HEK293 (cell line): Measurements from ENCODE around the gene SHMT2.

Experiments
- EGR2 ChIP-seq: fragments of 450-650 bp; formaldehyde crosslinking; IDR thresholded peaks from 2 replicates; pipeline ENCODE4 v1.5.1; 2016; ENCODE audit warnings: low read depth, missing biosample characterization, missing genetic modification characterization
- GLI2 ChIP-seq: fragments of 450-650 bp; formaldehyde crosslinking; IDR thresholded peaks from 2 replicates; pipeline ENCODE4; 2017; ENCODE audit warnings: missing biosample characterization, missing genetic modification characterization, low read depth, borderline replicate concordance
- GLI4 ChIP-seq: fragments of 450-650 bp; formaldehyde crosslinking; IDR thresholded peaks from 2 replicates; pipeline ENCODE4 v1.5.1; 2016; ENCODE audit warnings: missing biosample characterization, missing genetic modification characterization
- KLF10 ChIP-seq: fragments of 450-650 bp; IDR thresholded peaks from 2 replicates; pipeline ENCODE4 v1.5.1; 2018; ENCODE audit warnings: missing biosample characterization, mild to moderate bottlenecking, missing genetic modification characterization
- MYNN ChIP-seq: fragments of 450-650 bp; formaldehyde crosslinking; IDR thresholded peaks from 2 replicates; pipeline ENCODE4 v1.5.1; 2016; ENCODE audit warnings: missing biosample characterization, missing genetic modification characterization, borderline replicate concordance
- SP3 ChIP-seq: fragments of 450-650 bp; formaldehyde crosslinking; IDR thresholded peaks from 2 replicates; pipeline ENCODE4 v1.5.1; 2016; ENCODE audit warnings: missing biosample characterization, missing genetic modification characterization
- ZBTB1 ChIP-seq: fragments of 450-650 bp; formaldehyde crosslinking; IDR thresholded peaks from 2 replicates; pipeline ENCODE4 v1.5.1; 2016; ENCODE audit warnings: missing biosample characterization, missing genetic modification characterization
- ZFP37 ChIP-seq: fragments of 450-650 bp; formaldehyde crosslinking; IDR thresholded peaks from 2 replicates; pipeline ENCODE4 v1.5.1; 2016; ENCODE audit warnings: missing biosample characterization, missing genetic modification characterization
- ZNF114 ChIP-seq: fragments of 450-650 bp; formaldehyde crosslinking; IDR thresholded peaks from 2 replicates; pipeline ENCODE4 v1.5.0; 2017; ENCODE audit warnings: missing biosample characterization, missing genetic modification characterization
- ZNF121 ChIP-seq: fragments of 450-650 bp; formaldehyde crosslinking; IDR thresholded peaks from 2 replicates; pipeline ENCODE4 v1.5.1; 2016; ENCODE audit warnings: missing biosample characterization, missing genetic modification characterization
- ZNF132 ChIP-seq: fragments of 450-650 bp; formaldehyde crosslinking; IDR thresholded peaks from 2 replicates; pipeline ENCODE4 v1.5.1; 2017; ENCODE audit warnings: missing biosample characterization, missing genetic modification characterization, borderline replicate concordance
- ZNF19 ChIP-seq: fragments of 450-650 bp; formaldehyde crosslinking; IDR thresholded peaks from 2 replicates; pipeline ENCODE4; 2016; ENCODE audit warnings: missing biosample characterization, missing genetic modification characterization, low read depth
- ZNF214 ChIP-seq: fragments of 450-650 bp; formaldehyde crosslinking; IDR thresholded peaks from 2 replicates; pipeline ENCODE4 v1.5.1; 2017; ENCODE audit warnings: missing biosample characterization, mild to moderate bottlenecking, missing genetic modification characterization, borderline replicate concordance
- ZNF302 ChIP-seq: fragments of 450-650 bp; formaldehyde crosslinking; IDR thresholded peaks from 2 replicates; pipeline ENCODE4 v1.5.1; 2016; ENCODE audit warnings: missing biosample characterization, missing genetic modification characterization, low read depth
- ZNF354C ChIP-seq: fragments of 450-650 bp; formaldehyde crosslinking; IDR thresholded peaks from 2 replicates; pipeline ENCODE4 v1.5.1; 2016; ENCODE audit warnings: missing biosample characterization, missing genetic modification characterization, low read depth, borderline replicate concordance
- ZNF391 ChIP-seq: fragments of 450-650 bp; formaldehyde crosslinking; IDR thresholded peaks from 2 replicates; pipeline ENCODE4 v1.5.1; 2016; ENCODE audit warnings: low read depth, missing biosample characterization, missing genetic modification characterization, borderline replicate concordance
- ZNF596 ChIP-seq: fragments of 450-650 bp; IDR thresholded peaks from 2 replicates; pipeline ENCODE4 v1.5.0; 2018; ENCODE audit warnings: missing biosample characterization, mild to moderate bottlenecking, missing genetic modification characterization, moderate library complexity
- ZNF624 ChIP-seq: fragments of 450-650 bp; formaldehyde crosslinking; IDR thresholded peaks from 2 replicates; pipeline ENCODE4 v1.5.1; 2017; ENCODE audit warnings: missing biosample characterization, missing genetic modification characterization
- ZNF664 ChIP-seq: fragments of 450-650 bp; formaldehyde crosslinking; IDR thresholded peaks from 2 replicates; pipeline ENCODE4 v1.5.1; 2016; ENCODE audit warnings: missing biosample characterization, missing genetic modification characterization
- ZNF670 ChIP-seq: fragments of 450-650 bp; formaldehyde crosslinking; IDR thresholded peaks from 2 replicates; pipeline ENCODE4 v1.5.1; 2016; ENCODE audit warnings: missing biosample characterization, missing genetic modification characterization, low read depth
- ZSCAN30 ChIP-seq: fragments of 450-650 bp; IDR thresholded peaks from 2 replicates; pipeline ENCODE4 v1.5.1; 2018; ENCODE audit warnings: missing biosample characterization, mild to moderate bottlenecking, missing genetic modification characterization, moderate library complexity
- ZXDB ChIP-seq: fragments of 450-650 bp; formaldehyde crosslinking; IDR thresholded peaks from 2 replicates; pipeline ENCODE4 v1.5.1; 2016; ENCODE audit warnings: missing biosample characterization, missing genetic modification characterization
- TF ChIP-seq, protein P1 (sequence below): fragments of 450-650 bp; formaldehyde crosslinking; IDR thresholded peaks from 2 replicates; pipeline ENCODE4 v1.5.1; 2017; ENCODE audit warnings: missing biosample characterization, missing genetic modification characterization
- TF ChIP-seq, protein P2 (sequence below): fragments of 450-650 bp; formaldehyde crosslinking; IDR thresholded peaks from 2 replicates; pipeline ENCODE4 v1.5.1; 2016; ENCODE audit warnings: missing biosample characterization, missing genetic modification characterization
- TF ChIP-seq, protein P3 (sequence below): fragments of 450-650 bp; formaldehyde crosslinking; optimal IDR thresholded peaks from 2 replicates; pipeline ENCODE3; 2016; ENCODE audit warnings: missing biosample characterization, mild to moderate bottlenecking, missing genetic modification characterization
- TF ChIP-seq, protein P4 (sequence below): fragments of 450-650 bp; IDR thresholded peaks from 2 replicates; pipeline ENCODE4 v1.5.1; 2018; ENCODE audit warnings: missing biosample characterization, mild to moderate bottlenecking, missing genetic modification characterization
- TF ChIP-seq, protein P5 (sequence below): fragments of 450-650 bp; formaldehyde crosslinking; IDR thresholded peaks from 2 replicates; pipeline ENCODE4 v1.5.1; 2017; ENCODE audit warnings: missing biosample characterization, mild to moderate bottlenecking, missing genetic modification characterization, moderate library complexity
- TF ChIP-seq, protein P6 (sequence below): fragments of 450-650 bp; formaldehyde crosslinking; IDR thresholded peaks from 2 replicates; pipeline ENCODE4 v1.5.1; 2016; ENCODE audit warnings: missing biosample characterization, missing genetic modification characterization

The SHMT2 gene

DNA sequence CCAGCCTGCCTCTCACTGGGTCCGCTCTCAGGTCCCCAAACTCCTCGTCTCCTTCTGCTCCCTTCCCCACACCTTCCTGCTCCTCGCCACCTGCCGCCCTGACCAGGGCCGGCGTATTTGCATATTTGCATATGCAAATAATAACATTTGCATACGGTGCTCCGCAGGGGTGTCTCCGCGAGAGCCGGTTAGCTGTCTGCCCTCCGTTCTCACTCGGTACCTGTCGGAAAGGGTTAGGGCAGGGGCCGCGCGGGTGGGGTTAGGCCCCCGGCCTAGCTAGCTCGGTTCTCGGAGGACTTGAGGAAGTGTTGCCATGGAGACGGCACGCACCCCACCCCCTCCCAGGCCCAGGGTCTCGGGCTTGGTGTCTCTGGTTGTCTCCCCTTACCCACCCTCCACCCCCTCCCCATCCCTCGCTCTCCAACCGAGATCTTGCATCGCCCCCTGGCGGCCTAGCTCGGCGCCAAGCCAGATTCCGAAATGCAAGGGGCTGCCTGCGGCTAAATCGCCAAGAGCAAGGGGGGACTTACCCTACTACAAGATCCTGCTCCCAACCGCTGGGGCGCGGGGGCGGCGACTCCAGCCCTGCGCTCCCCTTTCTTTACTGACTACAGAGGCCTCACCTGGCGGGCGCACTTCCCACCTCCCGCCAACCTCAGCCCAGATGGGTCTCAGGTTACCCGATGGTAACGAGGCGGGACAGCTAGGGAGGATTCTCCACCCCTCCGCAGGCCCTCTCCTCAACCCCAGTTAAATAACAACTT lies 13.4 kb downstream of the SHMT2 start (continued):
- TF ChIP-seq ZSCAN30 (tag by site-specific recombination): 0 out of 2 replicates have a peak, but pooled peaks have one; percentile 55
- TF ChIP-seq ZNF302 (tag by site-specific recombination): no peak
- TF ChIP-seq ZNF664 (tag by site-specific recombination): no peak
- TF ChIP-seq KLF10: no peak
- TF ChIP-seq ZXDB (tag by site-specific recombination): peak; percentile 46
- no peak for TF ChIP-seq ZNF19
- TF ChIP-seq, protein P1, sequence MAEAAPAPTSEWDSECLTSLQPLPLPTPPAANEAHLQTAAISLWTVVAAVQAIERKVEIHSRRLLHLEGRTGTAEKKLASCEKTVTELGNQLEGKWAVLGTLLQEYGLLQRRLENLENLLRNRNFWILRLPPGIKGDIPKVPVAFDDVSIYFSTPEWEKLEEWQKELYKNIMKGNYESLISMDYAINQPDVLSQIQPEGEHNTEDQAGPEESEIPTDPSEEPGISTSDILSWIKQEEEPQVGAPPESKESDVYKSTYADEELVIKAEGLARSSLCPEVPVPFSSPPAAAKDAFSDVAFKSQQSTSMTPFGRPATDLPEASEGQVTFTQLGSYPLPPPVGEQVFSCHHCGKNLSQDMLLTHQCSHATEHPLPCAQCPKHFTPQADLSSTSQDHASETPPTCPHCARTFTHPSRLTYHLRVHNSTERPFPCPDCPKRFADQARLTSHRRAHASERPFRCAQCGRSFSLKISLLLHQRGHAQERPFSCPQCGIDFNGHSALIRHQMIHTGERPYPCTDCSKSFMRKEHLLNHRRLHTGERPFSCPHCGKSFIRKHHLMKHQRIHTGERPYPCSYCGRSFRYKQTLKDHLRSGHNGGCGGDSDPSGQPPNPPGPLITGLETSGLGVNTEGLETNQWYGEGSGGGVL (tag by site-specific recombination): peak; percentile 6; the same call in 1 of the 2 replicates
- TF ChIP-seq ZNF132 (tag by site-specific recombination): no peak
- TF ChIP-seq GLI2 (tag by site-specific recombination): no peak
- no peak for TF ChIP-seq ZNF624
- no peak for TF ChIP-seq ZFP37 (tag by site-specific recombination)
- TF ChIP-seq SP3 (tag by site-specific recombination): no peak
- TF ChIP-seq, protein P2, sequence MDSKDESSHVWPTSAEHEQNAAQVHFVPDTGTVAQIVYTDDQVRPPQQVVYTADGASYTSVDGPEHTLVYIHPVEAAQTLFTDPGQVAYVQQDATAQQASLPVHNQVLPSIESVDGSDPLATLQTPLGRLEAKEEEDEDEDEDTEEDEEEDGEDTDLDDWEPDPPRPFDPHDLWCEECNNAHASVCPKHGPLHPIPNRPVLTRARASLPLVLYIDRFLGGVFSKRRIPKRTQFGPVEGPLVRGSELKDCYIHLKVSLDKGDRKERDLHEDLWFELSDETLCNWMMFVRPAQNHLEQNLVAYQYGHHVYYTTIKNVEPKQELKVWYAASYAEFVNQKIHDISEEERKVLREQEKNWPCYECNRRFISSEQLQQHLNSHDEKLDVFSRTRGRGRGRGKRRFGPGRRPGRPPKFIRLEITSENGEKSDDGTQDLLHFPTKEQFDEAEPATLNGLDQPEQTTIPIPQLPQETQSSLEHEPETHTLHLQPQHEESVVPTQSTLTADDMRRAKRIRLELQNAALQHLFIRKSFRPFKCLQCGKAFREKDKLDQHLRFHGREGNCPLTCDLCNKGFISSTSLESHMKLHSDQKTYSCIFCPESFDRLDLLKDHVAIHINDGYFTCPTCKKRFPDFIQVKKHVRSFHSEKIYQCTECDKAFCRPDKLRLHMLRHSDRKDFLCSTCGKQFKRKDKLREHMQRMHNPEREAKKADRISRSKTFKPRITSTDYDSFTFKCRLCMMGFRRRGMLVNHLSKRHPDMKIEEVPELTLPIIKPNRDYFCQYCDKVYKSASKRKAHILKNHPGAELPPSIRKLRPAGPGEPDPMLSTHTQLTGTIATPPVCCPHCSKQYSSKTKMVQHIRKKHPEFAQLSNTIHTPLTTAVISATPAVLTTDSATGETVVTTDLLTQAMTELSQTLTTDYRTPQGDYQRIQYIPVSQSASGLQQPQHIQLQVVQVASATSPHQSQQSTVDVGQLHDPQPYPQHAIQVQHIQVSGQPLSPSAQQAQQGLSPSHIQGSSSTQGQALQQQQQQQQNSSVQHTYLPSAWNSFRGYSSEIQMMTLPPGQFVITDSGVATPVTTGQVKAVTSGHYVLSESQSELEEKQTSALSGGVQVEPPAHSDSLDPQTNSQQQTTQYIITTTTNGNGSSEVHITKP (tag by site-specific recombination): peak; percentile 47
- TF ChIP-seq ZNF214 (tag by site-specific recombination): no peak
- TF ChIP-seq ZNF114 (tag by site-specific recombination): no peak
- TF ChIP-seq ZNF596 (tag by site-specific recombination): no peak
- TF ChIP-seq ZNF670 (tag by site-specific recombination): no peak
- TF ChIP-seq, protein P3, sequence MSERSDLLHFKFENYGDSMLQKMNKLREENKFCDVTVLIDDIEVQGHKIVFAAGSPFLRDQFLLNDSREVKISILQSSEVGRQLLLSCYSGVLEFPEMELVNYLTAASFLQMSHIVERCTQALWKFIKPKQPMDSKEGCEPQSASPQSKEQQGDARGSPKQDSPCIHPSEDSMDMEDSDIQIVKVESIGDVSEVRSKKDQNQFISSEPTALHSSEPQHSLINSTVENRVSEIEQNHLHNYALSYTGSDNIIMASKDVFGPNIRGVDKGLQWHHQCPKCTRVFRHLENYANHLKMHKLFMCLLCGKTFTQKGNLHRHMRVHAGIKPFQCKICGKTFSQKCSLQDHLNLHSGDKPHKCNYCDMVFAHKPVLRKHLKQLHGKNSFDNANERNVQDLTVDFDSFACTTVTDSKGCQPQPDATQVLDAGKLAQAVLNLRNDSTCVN (tag by site-specific recombination): peak; percentile 35
- TF ChIP-seq ZNF354C: no peak
- 0 out of 2 replicates have a peak, but pooled peaks have one; percentile 7 for TF ChIP-seq ZNF121 (tag by site-specific recombination)
- TF ChIP-seq MYNN (tag by site-specific recombination): no peak
- TF ChIP-seq GLI4 (tag by site-specific recombination): no peak
- no peak for TF ChIP-seq ZBTB1 (tag by site-specific recombination)
- TF ChIP-seq, protein P4, sequence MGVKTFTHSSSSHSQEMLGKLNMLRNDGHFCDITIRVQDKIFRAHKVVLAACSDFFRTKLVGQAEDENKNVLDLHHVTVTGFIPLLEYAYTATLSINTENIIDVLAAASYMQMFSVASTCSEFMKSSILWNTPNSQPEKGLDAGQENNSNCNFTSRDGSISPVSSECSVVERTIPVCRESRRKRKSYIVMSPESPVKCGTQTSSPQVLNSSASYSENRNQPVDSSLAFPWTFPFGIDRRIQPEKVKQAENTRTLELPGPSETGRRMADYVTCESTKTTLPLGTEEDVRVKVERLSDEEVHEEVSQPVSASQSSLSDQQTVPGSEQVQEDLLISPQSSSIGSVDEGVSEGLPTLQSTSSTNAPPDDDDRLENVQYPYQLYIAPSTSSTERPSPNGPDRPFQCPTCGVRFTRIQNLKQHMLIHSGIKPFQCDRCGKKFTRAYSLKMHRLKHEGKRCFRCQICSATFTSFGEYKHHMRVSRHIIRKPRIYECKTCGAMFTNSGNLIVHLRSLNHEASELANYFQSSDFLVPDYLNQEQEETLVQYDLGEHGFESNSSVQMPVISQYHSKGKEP (tag by site-specific recombination): no peak
- TF ChIP-seq, protein P5, sequence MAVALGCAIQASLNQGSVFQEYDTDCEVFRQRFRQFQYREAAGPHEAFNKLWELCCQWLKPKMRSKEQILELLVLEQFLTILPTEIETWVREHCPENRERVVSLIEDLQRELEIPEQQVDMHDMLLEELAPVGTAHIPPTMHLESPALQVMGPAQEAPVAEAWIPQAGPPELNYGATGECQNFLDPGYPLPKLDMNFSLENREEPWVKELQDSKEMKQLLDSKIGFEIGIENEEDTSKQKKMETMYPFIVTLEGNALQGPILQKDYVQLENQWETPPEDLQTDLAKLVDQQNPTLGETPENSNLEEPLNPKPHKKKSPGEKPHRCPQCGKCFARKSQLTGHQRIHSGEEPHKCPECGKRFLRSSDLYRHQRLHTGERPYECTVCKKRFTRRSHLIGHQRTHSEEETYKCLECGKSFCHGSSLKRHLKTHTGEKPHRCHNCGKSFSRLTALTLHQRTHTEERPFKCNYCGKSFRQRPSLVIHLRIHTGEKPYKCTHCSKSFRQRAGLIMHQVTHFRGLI (tag by site-specific recombination): no peak
- TF ChIP-seq, protein P6, sequence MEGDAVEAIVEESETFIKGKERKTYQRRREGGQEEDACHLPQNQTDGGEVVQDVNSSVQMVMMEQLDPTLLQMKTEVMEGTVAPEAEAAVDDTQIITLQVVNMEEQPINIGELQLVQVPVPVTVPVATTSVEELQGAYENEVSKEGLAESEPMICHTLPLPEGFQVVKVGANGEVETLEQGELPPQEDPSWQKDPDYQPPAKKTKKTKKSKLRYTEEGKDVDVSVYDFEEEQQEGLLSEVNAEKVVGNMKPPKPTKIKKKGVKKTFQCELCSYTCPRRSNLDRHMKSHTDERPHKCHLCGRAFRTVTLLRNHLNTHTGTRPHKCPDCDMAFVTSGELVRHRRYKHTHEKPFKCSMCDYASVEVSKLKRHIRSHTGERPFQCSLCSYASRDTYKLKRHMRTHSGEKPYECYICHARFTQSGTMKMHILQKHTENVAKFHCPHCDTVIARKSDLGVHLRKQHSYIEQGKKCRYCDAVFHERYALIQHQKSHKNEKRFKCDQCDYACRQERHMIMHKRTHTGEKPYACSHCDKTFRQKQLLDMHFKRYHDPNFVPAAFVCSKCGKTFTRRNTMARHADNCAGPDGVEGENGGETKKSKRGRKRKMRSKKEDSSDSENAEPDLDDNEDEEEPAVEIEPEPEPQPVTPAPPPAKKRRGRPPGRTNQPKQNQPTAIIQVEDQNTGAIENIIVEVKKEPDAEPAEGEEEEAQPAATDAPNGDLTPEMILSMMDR (tag by site-specific recombination): peak; percentile 87
- TF ChIP-seq ZNF391 (tag by site-specific recombination): 0 out of 2 replicates have a peak, but pooled peaks have one; percentile 31
- TF ChIP-seq EGR2 (tag by site-specific recombination): peak; percentile 53
